ENCODE results near the gene FNBP1L. TPM values are rescaled to one million over a fixed set of nuclear protein-coding genes. Genes with fewer than 3 reads are reported as not detected.

FNBP1L gene
- total RNA-seq, 1 donor from 2014 or later = 78.6 TPM

DNA sequence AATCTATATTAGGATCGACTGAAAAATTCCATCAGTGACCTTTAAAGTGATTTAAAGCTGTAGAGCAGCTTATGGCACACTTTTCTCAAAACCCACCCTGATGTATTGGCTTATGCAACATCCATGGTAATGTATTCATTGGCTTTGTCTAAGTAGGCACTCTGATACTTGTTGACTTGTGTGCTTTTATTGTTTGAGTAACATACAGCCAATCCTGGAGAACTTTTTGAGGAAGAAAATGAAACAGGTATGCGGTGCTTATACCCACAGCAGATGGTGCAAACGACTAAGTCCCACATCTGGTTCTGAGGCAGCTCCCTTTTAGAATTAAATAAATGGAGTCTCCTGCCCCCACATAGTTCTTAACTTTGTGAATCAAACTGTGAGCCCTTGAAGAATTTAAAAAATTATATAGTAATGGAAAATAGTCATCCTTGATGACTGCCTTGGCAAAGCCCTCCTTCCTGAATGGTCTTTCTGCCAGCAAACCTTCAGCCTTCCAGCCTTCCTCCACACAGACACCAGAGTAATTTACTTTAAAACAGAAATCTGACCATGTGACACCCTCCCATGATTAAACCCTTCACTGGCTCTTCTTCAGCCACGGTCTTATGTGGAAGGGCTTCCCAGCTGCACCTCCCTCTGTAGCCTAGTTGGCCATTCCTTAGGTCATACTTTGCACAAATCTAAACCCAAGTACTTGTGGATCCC lies 117.7 kb downstream of the FNBP1L start:
- Histone ChIP-seq H3K27me3 (ENCODE audit: control insufficient read depth, insufficient read depth, low read length) (no peaks in the 10 kb centered on the region), H3K4me3 (ENCODE audit: low read depth, low read length) (no peak overlapping the region), H3K36me3 (ENCODE audit: control insufficient read depth, insufficient read depth, low read length) (no peaks in the 10 kb centered on the region)
- DNase-seq (ENCODE audit: low read depth) = no peak
- TF ChIP-seq, protein P1, sequence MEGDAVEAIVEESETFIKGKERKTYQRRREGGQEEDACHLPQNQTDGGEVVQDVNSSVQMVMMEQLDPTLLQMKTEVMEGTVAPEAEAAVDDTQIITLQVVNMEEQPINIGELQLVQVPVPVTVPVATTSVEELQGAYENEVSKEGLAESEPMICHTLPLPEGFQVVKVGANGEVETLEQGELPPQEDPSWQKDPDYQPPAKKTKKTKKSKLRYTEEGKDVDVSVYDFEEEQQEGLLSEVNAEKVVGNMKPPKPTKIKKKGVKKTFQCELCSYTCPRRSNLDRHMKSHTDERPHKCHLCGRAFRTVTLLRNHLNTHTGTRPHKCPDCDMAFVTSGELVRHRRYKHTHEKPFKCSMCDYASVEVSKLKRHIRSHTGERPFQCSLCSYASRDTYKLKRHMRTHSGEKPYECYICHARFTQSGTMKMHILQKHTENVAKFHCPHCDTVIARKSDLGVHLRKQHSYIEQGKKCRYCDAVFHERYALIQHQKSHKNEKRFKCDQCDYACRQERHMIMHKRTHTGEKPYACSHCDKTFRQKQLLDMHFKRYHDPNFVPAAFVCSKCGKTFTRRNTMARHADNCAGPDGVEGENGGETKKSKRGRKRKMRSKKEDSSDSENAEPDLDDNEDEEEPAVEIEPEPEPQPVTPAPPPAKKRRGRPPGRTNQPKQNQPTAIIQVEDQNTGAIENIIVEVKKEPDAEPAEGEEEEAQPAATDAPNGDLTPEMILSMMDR (IDR thresholded peaks at IDR 0.05; ENCODE audit: insufficient read depth, low read length, poor library complexity, severe bottlenecking) = no peak

DNA sequence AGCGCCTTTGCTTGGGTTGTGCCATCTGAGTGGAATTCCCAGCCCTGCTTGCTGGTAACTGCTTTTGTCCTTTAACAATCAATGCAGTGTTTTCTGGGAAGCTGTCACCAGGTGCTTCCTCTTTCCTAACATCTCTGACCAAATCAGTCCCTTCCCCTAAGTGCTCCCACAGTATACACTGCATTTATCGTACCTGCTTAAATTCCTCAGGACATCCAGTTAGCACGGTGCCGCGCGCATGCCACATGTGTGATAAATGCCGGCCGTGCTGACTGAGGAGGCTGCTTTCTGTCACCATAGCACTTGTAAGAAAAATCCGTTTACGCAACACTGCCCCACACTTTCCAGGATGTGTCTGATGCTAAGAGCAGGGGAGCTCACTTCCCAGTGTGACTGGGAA lies 118.3 kb downstream of the FNBP1L start:
- no peaks in the 10 kb centered on the region for H3K36me3 ChIP-seq (ENCODE audit: control insufficient read depth, insufficient read depth, low read length)
- no peak for DNase-seq (ENCODE audit: low read depth)
- no peak overlapping the region for H3K4me3 ChIP-seq (ENCODE audit: low read depth, low read length)
- no peaks in the 10 kb centered on the region for H3K27me3 ChIP-seq (ENCODE audit: control insufficient read depth, insufficient read depth, low read length)
- TF ChIP-seq, protein P1 (IDR thresholded peaks at IDR 0.05; ENCODE audit: insufficient read depth, low read length, poor library complexity, severe bottlenecking) = no peak

DNA sequence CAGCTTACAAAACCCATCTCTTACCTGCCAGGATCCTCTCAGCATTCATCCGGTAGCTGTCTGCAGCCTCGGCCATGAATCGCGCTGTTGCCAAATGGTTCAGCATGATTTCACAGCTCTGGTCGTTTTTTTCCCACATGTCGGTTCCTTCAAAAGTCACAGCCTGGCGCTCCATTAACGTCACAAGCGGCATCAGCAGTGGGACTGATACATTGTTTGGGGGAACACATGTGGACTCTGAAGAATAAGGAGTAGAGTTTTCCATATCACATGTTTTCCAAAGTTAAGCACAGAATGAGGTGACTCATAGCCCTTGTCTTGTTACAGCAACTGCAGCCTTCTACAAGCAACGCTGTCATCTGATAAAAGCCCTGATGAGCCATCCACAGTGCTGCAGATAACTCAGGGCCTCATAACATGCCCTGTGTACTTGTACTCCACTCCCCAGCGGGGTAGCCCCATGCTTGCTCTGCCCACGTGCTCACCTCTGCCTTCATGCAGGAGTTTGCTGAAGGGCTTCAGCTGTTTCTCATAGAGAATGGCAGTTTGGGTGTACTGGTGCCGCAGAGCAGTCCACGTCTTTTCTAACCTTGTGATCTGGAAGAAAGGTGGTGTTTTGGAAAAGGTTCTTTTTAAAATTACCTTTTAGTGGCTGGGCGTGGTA lies 119.5 kb downstream of the FNBP1L start:
- TF ChIP-seq, protein P1 (IDR thresholded peaks at IDR 0.05; ENCODE audit: insufficient read depth, low read length, poor library complexity, severe bottlenecking) = no peak
- Histone ChIP-seq H3K27me3 (ENCODE audit: control insufficient read depth, insufficient read depth, low read length) (no peaks in the 10 kb centered on the region), H3K4me3 (ENCODE audit: low read depth, low read length) (no peak overlapping the region), H3K36me3 (ENCODE audit: control insufficient read depth, insufficient read depth, low read length) (peaks cover 2% of the 10 kb centered on the region)
- no peak for DNase-seq (ENCODE audit: low read depth)

DNA sequence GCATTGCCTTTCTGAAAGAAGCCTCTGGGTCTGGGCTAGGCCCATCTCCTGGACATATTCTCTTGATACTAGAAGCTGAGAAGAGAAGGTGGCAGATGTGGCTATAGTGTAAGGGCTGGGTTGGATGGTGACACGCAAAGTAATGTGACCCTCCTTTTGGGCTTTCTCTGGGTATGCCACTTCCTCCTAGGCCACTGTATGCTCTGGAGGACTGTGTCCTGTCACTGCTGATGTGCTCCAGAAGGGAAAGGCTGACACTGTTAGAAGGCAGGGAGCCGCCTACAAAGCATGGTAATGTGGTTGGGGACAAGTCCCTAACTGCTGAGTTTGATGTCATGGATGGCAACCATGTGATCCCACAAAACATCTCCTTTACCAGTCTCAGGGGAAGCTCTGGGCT lies 121.6 kb downstream of the FNBP1L start:
- no peak for DNase-seq (ENCODE audit: low read depth)
- H3K36me3 ChIP-seq (ENCODE audit: control insufficient read depth, insufficient read depth, low read length) = peaks cover 2% of the 10 kb centered on the region
- H3K27me3 ChIP-seq (ENCODE audit: control insufficient read depth, insufficient read depth, low read length) = no peaks in the 10 kb centered on the region
- TF ChIP-seq, protein P1 (IDR thresholded peaks at IDR 0.05; ENCODE audit: insufficient read depth, low read length, poor library complexity, severe bottlenecking) = no peak
- no peak overlapping the region for H3K4me3 ChIP-seq (ENCODE audit: low read depth, low read length)

DNA sequence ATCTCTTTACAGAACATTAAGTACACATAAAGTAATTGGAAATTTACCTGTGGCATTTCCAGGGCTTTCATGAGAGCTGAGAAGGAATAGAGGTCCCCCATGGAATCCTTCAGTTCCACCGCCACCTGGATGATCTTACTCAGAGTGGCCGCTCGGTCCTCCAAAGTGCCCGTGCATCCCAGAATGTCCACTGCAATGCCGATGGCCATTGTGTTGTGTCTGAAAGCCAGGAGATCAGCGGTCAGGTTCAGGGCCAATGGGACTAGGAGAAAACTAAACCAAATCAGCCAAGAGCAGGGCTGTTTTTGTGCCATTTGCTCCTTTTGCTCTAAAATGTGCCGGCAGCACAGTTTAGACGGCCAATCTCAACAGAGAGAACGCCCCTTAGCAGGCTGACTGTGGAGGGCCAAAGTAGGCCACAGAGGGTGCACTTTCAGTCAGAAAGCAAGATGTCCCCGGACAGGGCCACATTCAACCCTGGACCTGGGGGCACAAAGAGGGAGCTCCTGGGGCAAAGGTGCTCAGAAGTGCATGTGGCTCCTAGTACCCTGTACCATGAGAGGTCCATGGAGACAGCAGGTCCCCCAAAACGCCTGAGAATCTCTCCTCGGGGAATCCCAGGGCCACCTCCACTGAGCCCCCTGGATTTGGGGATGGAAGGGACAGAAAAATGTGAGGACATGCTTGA lies 123.8 kb downstream of the FNBP1L start:
- TF ChIP-seq, protein P1 (IDR thresholded peaks at IDR 0.05; ENCODE audit: insufficient read depth, low read length, poor library complexity, severe bottlenecking) = no peak
- no peaks in the 10 kb centered on the region for H3K27me3 ChIP-seq (ENCODE audit: control insufficient read depth, insufficient read depth, low read length)
- no peak for DNase-seq (ENCODE audit: low read depth)
- H3K4me3 ChIP-seq (ENCODE audit: low read depth, low read length) = no peak overlapping the region
- peaks cover 2% of the 10 kb centered on the region for H3K36me3 ChIP-seq (ENCODE audit: control insufficient read depth, insufficient read depth, low read length)
